Measurements from ENCODE around the gene TAC3. TPM values are rescaled to one million over a fixed set of nuclear protein-coding genes. Genes with fewer than 3 reads are reported as not detected.

TAC3 gene
- total RNA-seq, 8 experiments from 2014 or later = 2.4 to 11.2 (median 3.6) TPM; not detected in 5

GRCh38 chr12:57010627-57011247 lies 5.6 kb downstream of the TAC3 start:
- Histone ChIP-seq H3K27ac (no peak overlapping the region), H3K4me1 (replicated peaks in 1 of 2) (peaks cover 0 to 9% of the 10 kb centered on the region in 2 donors), H3K4me3 (no peak overlapping the region)
- no peak for ATAC-seq (replicated peaks in 6 of 8)
- 62 to 100% (median 90%) methylated on average over 1 to 4 of the region's 4 CpGs; no CpG with 5 or more reads in 4 of the 10 experiments for WGBS, 10 experiments
- in situ Hi-C loops (cut with MboI; ENCODE audit: low pct_unique_long_range_greater_than_20kb in 2 of 9, low sequenced_read_pairs in 9 of 9, unreplicated experiment in 9 of 9) = loop anchor here in 1 of 9 experiments (10.0 kb wide), 1 partner anchor 54 kb away; no protein-coding TSS in a partner anchor

GRCh38 chr12:57009949-57010626 lies 6.2 kb downstream of the TAC3 start:
- Histone ChIP-seq H3K27ac (no peak overlapping the region), H3K4me1 (replicated peaks in 1 of 2) (peaks cover 4 to 12% of the 10 kb centered on the region in 2 donors), H3K4me3 (no peak overlapping the region)
- whole genome bisulfite sequencing, 10 experiments = 82 to 100% (median 95%) methylated on average over 1 to 5 of the region's 5 CpGs; no CpG with 5 or more reads in 2 of the 10 experiments
- ATAC-seq (replicated peaks in 6 of 8) = no peak
- in situ Hi-C loops (cut with MboI; ENCODE audit: low pct_unique_long_range_greater_than_20kb in 2 of 9, low sequenced_read_pairs in 9 of 9, unreplicated experiment in 9 of 9) = loop anchor here in 2 of 9 experiments (10.0 kb wide), 1 partner anchor 55 kb away; no protein-coding TSS in a partner anchor

- ATAC-seq (replicated peaks in 6 of 8) = peak in 4 of 8 experiments; percentile 5 to 30 (median 10)
- H3K4me1 ChIP-seq (replicated peaks in 1 of 2) = peaks cover 7 to 15% of the 10 kb centered on the region in 2 donors
- H3K27ac ChIP-seq = no peak overlapping the region
- no peak overlapping the region for H3K4me3 ChIP-seq
- in situ Hi-C loops (cut with MboI; ENCODE audit: low pct_unique_long_range_greater_than_20kb in 2 of 9, low sequenced_read_pairs in 9 of 9, unreplicated experiment in 9 of 9) = loop anchor here in 1 of 9 experiments (10.0 kb wide), 1 partner anchor 57 kb away; no protein-coding TSS in a partner anchor
Observed at GRCh38 chr12:57008178-57008577, 8.2 kb downstream of the TAC3 start.

GRCh38 chr12:57006809-57007475 lies 9.4 kb downstream of the TAC3 start:
- Histone ChIP-seq H3K27ac (no peak overlapping the region), H3K4me3 (peak overlapping the region; percentile 62 to 96 (median 95)), H3K4me1 (replicated peaks in 1 of 2) (peaks cover 7 to 15% of the 10 kb centered on the region in 2 donors)
- ATAC-seq (replicated peaks in 6 of 8) = no peak
- 48 to 92% (median 87%) methylated on average over 1 to 9 of the region's 10 CpGs; no CpG with 5 or more reads in 3 of the 10 experiments for WGBS, 10 experiments
- in situ Hi-C loops (cut with MboI; ENCODE audit: low pct_unique_long_range_greater_than_20kb in 2 of 9, low sequenced_read_pairs in 9 of 9, unreplicated experiment in 9 of 9) = loop anchor here in 1 of 9 experiments (10.0 kb wide), 1 partner anchor 58 kb away; no protein-coding TSS in a partner anchor

GRCh38 chr12:57005980-57006808 lies 10.1 kb downstream of the TAC3 start, which contains the start of gene ZBTB39:
Gene ZBTB39, minus strand, starts transcription at chr12:57006546. Its CDS starts 1,629 bp downstream, at chr12:57004917.
- 0% methylated on average over 11 of the region's 94 CpGs; no CpG with 5 or more reads in 9 of the 10 experiments for WGBS, 10 experiments
- Histone ChIP-seq H3K4me3 (peak within 1 kb of the TSS; percentile 62 to 96 (median 95)), H3K27ac (peak within 1 kb of the TSS; percentile 26 to 78), H3K4me1 (replicated peaks in 1 of 2) (peaks cover 7 to 15% of the 10 kb centered on the region in 2 donors)
- in situ Hi-C loops (cut with MboI; ENCODE audit: low pct_unique_long_range_greater_than_20kb in 2 of 9, low sequenced_read_pairs in 9 of 9, unreplicated experiment in 9 of 9) = loop anchor here in 1 of 9 experiments (10.0 kb wide), 1 partner anchor 59 kb away; no protein-coding TSS in a partner anchor
- peak; percentile 82 to 94 (median 88) for ATAC-seq (replicated peaks in 6 of 8)

- in situ Hi-C loops (cut with MboI; ENCODE audit: low pct_unique_long_range_greater_than_20kb in 2 of 9, low sequenced_read_pairs in 9 of 9, unreplicated experiment in 9 of 9) = loop anchor here in 1 of 9 experiments (10.0 kb wide), 1 partner anchor 60 kb away; no protein-coding TSS in a partner anchor
- H3K4me3 ChIP-seq = peak overlapping the region in 1 of 5 donors; percentile 95
Observed at GRCh38 chr12:57004651-57005050, 11.7 kb downstream of the TAC3 start.

GRCh38 chr12:57003395-57003794 lies 12.9 kb downstream of the TAC3 start:
- Histone ChIP-seq H3K4me3 (no peak overlapping the region), H3K27ac (no peak overlapping the region), H3K4me1 (replicated peaks in 1 of 2) (peaks cover 7 to 10% of the 10 kb centered on the region in 2 donors)
- WGBS, 10 experiments = 80 to 100% (median 100%) methylated on average over 1 to 6 of the region's 13 CpGs; no CpG with 5 or more reads in 3 of the 10 experiments
- in situ Hi-C loops (cut with MboI; ENCODE audit: low pct_unique_long_range_greater_than_20kb in 2 of 9, low sequenced_read_pairs in 9 of 9, unreplicated experiment in 9 of 9) = loop anchor here in 1 of 9 experiments (10.0 kb wide), 1 partner anchor 61 kb away; no protein-coding TSS in a partner anchor
- no peak for ATAC-seq (replicated peaks in 6 of 8)

More at GRCh38 chr12:57004651-57005050, 11.7 kb downstream of the TAC3 start:
- Histone ChIP-seq H3K4me1 (replicated peaks in 1 of 2) (peaks cover 7 to 15% of the 10 kb centered on the region in 2 donors), H3K27ac (no peak overlapping the region)
- ATAC-seq (replicated peaks in 6 of 8) = no peak
- WGBS, 10 experiments = 57 to 100% (median 83%) methylated on average over 1 to 5 of the region's 6 CpGs; no CpG with 5 or more reads in 3 of the 10 experiments

- peak in 4 of 8 experiments; percentile 3 to 45 (median 32) for ATAC-seq (replicated peaks in 6 of 8)
- H3K4me1 ChIP-seq (replicated peaks in 1 of 2) = peaks cover 7% of the 10 kb centered on the region in 2 donors
- no peak overlapping the region for H3K27ac ChIP-seq
- in situ Hi-C loops (cut with MboI; ENCODE audit: low pct_unique_long_range_greater_than_20kb in 2 of 9, low sequenced_read_pairs in 9 of 9, unreplicated experiment in 9 of 9) = loop anchor here in 1 of 9 experiments (10.0 kb wide), 1 partner anchor 63 kb away; no protein-coding TSS in a partner anchor
- no peak overlapping the region for H3K4me3 ChIP-seq
- 29 to 80% (median 47%) methylated on average over 1 to 7 of the region's 13 CpGs; no CpG with 5 or more reads in 5 of the 10 experiments for WGBS, 10 experiments
Observed at GRCh38 chr12:57001448-57001906, 14.9 kb downstream of the TAC3 start.

GRCh38 chr12:57000393-57000792 lies 15.9 kb downstream of the TAC3 start:
- in situ Hi-C loops (cut with MboI; ENCODE audit: low pct_unique_long_range_greater_than_20kb in 2 of 9, low sequenced_read_pairs in 9 of 9, unreplicated experiment in 9 of 9) = loop anchor here in 1 of 9 experiments (10.0 kb wide), 1 partner anchor 64 kb away; no protein-coding TSS in a partner anchor
- Histone ChIP-seq H3K4me3 (no peak overlapping the region), H3K27ac (no peak overlapping the region), H3K4me1 (replicated peaks in 1 of 2) (peaks cover 6 to 7% of the 10 kb centered on the region in 2 donors)
- WGBS, 10 experiments = 60 to 71% methylated on average over 1 of the region's 1 CpG; no CpG with 5 or more reads in 8 of the 10 experiments
- no peak for ATAC-seq (replicated peaks in 6 of 8)

GRCh38 chr12:56999456-56999855 lies 16.9 kb downstream of the TAC3 start:
- Histone ChIP-seq H3K27ac (no peak overlapping the region), H3K4me1 (replicated peaks in 1 of 2) (no peaks in the 10 kb centered on the region), H3K4me3 (no peak overlapping the region)
- no peak for ATAC-seq (replicated peaks in 6 of 8)
- in situ Hi-C loops (cut with MboI; ENCODE audit: low pct_unique_long_range_greater_than_20kb in 2 of 9, low sequenced_read_pairs in 9 of 9, unreplicated experiment in 9 of 9) = loop anchor here in 2 of 9 experiments (10.0 to 25.0 kb wide), 3 partner anchors 235 to 487 kb away; partner anchors contain the start of genes HSD17B6 (in 2 of the 2), PRIM1 (in 1 of the 2) and RBMS2 (in 1 of the 2)
- 86 to 100% (median 93%) methylated on average over 1 to 3 of the region's 4 CpGs; no CpG with 5 or more reads in 5 of the 10 experiments for WGBS, 10 experiments

GRCh38 chr12:56998981-56999380 lies 17.3 kb downstream of the TAC3 start:
- Histone ChIP-seq H3K27ac (no peak overlapping the region), H3K4me1 (replicated peaks in 1 of 2) (no peaks in the 10 kb centered on the region), H3K4me3 (no peak overlapping the region)
- 33 to 100% (median 88%) methylated on average over 1 to 4 of the region's 4 CpGs; no CpG with 5 or more reads in 1 of the 10 experiments for WGBS, 10 experiments
- in situ Hi-C loops (cut with MboI; ENCODE audit: low pct_unique_long_range_greater_than_20kb in 2 of 9, low sequenced_read_pairs in 9 of 9, unreplicated experiment in 9 of 9) = loop anchor here in 2 of 9 experiments (10.0 to 25.0 kb wide), 3 partner anchors 234 to 487 kb away; partner anchors contain the start of genes HSD17B6 (in 2 of the 2), PRIM1 (in 1 of the 2) and RBMS2 (in 1 of the 2)
- no peak for ATAC-seq (replicated peaks in 6 of 8)
